Measurements from ENCODE around the gene TLNRD1. TPM values are rescaled to one million over a fixed set of nuclear protein-coding genes. Genes with fewer than 3 reads are reported as not detected.
A peak's percentile ranks its signal among the peaks of the same experiment; 100 is the strongest.

Gene TLNRD1
- total RNA-seq, 4 donors from 2014 or later, result 39.0 to 59.4 (median 41.8) TPM

- TF ChIP-seq, protein P1, sequence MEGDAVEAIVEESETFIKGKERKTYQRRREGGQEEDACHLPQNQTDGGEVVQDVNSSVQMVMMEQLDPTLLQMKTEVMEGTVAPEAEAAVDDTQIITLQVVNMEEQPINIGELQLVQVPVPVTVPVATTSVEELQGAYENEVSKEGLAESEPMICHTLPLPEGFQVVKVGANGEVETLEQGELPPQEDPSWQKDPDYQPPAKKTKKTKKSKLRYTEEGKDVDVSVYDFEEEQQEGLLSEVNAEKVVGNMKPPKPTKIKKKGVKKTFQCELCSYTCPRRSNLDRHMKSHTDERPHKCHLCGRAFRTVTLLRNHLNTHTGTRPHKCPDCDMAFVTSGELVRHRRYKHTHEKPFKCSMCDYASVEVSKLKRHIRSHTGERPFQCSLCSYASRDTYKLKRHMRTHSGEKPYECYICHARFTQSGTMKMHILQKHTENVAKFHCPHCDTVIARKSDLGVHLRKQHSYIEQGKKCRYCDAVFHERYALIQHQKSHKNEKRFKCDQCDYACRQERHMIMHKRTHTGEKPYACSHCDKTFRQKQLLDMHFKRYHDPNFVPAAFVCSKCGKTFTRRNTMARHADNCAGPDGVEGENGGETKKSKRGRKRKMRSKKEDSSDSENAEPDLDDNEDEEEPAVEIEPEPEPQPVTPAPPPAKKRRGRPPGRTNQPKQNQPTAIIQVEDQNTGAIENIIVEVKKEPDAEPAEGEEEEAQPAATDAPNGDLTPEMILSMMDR (IDR thresholded peaks at IDR 0.05), result no peak
- ATAC-seq (ENCODE audit: low FRiP score) (no peak), DNase-seq (ENCODE audit: low spot score) (no peak)
Observed at GRCh38 chr15:80988148-80988796, 12.5 kb upstream of the TLNRD1 start.

DNA sequence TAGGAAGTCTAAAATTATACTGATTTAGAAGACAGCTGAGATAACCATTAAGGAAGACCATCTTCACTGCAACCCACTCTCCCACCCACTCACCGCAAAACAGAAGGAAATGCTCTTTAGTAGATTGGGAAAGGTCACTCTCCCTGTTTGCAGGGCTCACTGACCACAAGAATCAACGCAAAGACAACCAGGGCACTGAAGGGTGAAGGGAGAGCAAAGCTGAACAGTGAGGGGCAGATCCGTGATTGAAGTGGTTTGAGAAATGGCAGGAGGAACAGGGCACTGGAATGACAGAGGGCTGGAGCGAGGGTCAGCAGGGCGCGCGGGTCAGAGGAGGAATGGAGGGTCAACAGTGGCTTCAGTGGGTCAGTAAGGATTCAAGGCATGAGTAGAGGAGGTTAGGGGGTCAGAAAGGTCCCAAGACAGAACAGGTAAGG is 11.6 kb upstream of the TLNRD1 start:
- TF ChIP-seq, protein P1 (IDR thresholded peaks at IDR 0.05), result no peak
- ATAC-seq (ENCODE audit: low FRiP score) (no peak), DNase-seq (ENCODE audit: low spot score) (no peak)

DNA sequence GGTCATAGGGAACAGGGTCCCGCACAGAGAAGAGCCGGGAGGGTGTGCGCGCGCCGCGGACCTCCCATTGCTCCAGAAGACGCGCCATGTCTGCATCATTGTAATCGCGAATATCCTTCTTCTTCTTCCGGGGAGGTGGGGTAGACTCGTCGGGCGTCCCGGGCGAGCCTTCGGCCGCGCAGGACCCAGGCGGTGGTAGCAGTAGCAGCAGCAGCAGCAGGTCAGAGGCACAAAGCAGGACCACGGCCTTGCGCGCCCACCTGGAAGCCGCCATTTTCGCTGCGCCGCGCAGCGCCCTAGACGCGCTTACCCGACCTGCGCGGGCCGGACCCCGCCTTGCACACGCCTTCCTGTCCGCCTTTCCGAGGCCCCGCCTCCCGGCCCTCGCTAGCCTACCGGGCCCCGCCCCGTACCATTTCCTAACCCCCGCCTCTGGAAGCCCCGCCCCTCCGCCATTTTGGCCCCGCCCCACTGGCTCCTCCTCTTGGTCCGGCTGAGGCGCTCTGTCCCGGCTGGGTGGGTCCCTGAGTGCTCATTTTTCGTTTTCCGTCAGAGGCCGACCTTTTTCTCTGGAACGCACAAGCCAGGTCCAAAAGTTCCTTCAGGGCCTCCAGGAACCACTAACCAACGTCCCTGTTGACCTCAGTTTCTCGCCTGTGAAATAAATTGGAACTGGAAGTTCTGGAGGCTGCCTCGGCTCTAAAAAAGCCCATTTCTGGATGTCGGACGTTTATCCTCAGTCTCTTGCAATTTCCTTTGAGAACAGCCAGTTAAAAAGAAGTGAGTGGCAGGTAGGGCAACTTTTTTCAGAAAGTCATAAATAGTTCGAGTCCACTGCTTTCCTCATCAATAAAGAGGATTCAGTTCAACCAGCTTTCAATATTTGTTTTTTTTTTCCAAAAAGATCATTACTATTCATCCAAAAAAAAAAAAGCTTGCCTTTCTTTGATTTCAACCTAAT is 10.9 kb upstream of the TLNRD1 start, which contains the start of gene MESD:
MESD (minus strand) TSS at position 302 of the 961 bp plus-strand sequence; CDS start at position 274, 28 bp downstream.
- TF ChIP-seq, protein P1 (IDR thresholded peaks at IDR 0.05), result no peak
- DNase-seq (ENCODE audit: low spot score), result peak; percentile 99
- peak; percentile 98 for ATAC-seq (ENCODE audit: low FRiP score)

GRCh38 chr15:80990955-80991354 is 9.8 kb upstream of the TLNRD1 start:
- DNase-seq (ENCODE audit: low spot score) (no peak), ATAC-seq (ENCODE audit: low FRiP score) (no peak)
- TF ChIP-seq, protein P1 (IDR thresholded peaks at IDR 0.05), result no peak

GRCh38 chr15:80991421-80991820 is 9.3 kb upstream of the TLNRD1 start:
- no peak for DNase-seq (ENCODE audit: low spot score)
- TF ChIP-seq, protein P1 (IDR thresholded peaks at IDR 0.05), result no peak
- peak; percentile 16 for ATAC-seq (ENCODE audit: low FRiP score)

GRCh38 chr15:80992006-80992405 is 8.7 kb upstream of the TLNRD1 start:
- ATAC-seq (ENCODE audit: low FRiP score), result no peak
- TF ChIP-seq, protein P1 (IDR thresholded peaks at IDR 0.05), result no peak
- DNase-seq (ENCODE audit: low spot score), result no peak
